Heart right ventricle (tissue), 16 donors: ENCODE results near the gene NAA20. TPM values are rescaled to one million over a fixed set of nuclear protein-coding genes. Genes with fewer than 3 reads are reported as not detected.

Experiments
- ATAC-seq, 8 donors: fragments of 200-7000 bp; cut with Tn5 transposase; one replicate each; pipeline ENCODE4 v1.9.1; 2020; ENCODE audit warnings: mild to moderate bottlenecking in 8 of 8, moderate library complexity in 8 of 8, moderate number of reproducible peaks in 1 of 8
- DNase-seq, 2 donors: peaks; one replicate each; pipeline ENCODE4 v3.0.0-alpha.2; 2020
- H3K27ac ChIP-seq, 10 donors: fragments of 200-600 bp; sonication (generic) in 2 of 10; one replicate each; pipeline versions ENCODE4 v1.5.0 to v1.8.0; 2020 to 2022; ENCODE audit warnings: mild to moderate bottlenecking in 3 of 10
- H3K27me3 ChIP-seq, 7 donors: fragments of 200-600 bp; one replicate each; pipeline ENCODE4 v1.8.0; 2021 to 2022; ENCODE audit warnings: mild to moderate bottlenecking in 2 of 7
- H3K36me3 ChIP-seq, 9 donors: fragments of 200-600 bp; sonication (generic) in 1 of 9; one replicate each; pipeline versions ENCODE4 v1.5.0 to v1.8.0; 2020 to 2022; ENCODE audit warnings: mild to moderate bottlenecking in 2 of 9
- H3K4me1 ChIP-seq, 9 donors: fragments of 200-600 bp; sonication (generic) in 1 of 9; one replicate each; pipeline versions ENCODE4 v1.5.0 to v1.8.0; 2020 to 2022; ENCODE audit warnings: mild to moderate bottlenecking in 4 of 9
- H3K4me3 ChIP-seq, 10 donors: fragments of 200-600 bp; sonication (generic) in 2 of 10; one replicate each; pipeline versions ENCODE4 v1.5.0 to v1.8.0; 2020 to 2022; ENCODE audit warnings: mild to moderate bottlenecking in 7 of 10, moderate library complexity in 2 of 10
- H3K9me3 ChIP-seq, 11 donors: fragments of 200-600 bp in 10 of 11; sonication (generic) in 2 of 11; one replicate each; pipeline versions ENCODE4 v1.5.0 to v1.8.0; 2013 to 2022; ENCODE audit warnings: mild to moderate bottlenecking in 2 of 11, control low read depth in 1 of 11, moderate library complexity in 1 of 11
- WGBS, 2 donors: extraction: QIAGEN DNeasy Blood & Tissue Kit; methylation state at CpG; one replicate each; pipeline ENCODE4 v1.1.7; 2013; ENCODE audit warnings: inconsistent platforms in 1 of 2; 5-methylcytosine and 5-hydroxymethylcytosine counted together
- intact Hi-C, 10 donors: fragments of 100-400 bp; cut with DNase I; formaldehyde crosslinking; loops; one replicate each; pipeline versions ENCODE4 v1.11.1 to v1.14.2; 2022
- polyA plus RNA-seq, 2 donors: library from polyadenylated mRNA; stranded (reverse); fragments of 200-250 nt; gene quantifications; one replicate each; pipeline ENCODE4 v1.2.3, GENCODE V29; 2013
- total RNA-seq, 10 donors: library from RNA; stranded (reverse); fragmentation: NEBNext Ultra II Directional in 3 of 10; extraction: Animal tissue kit (Norgen Biotek cat#: 25700) in 3 of 10; gene quantifications; one replicate each; pipeline versions ENCODE4 v1.2.1 to v1.2.4, GENCODE V29; 2021 to 2023
- TF ChIP-seq, protein P1 (sequence below), 9 donors: fragments of 200-600 bp; sonication (generic) in 2 of 9; IDR thresholded peaks; one replicate each; pipeline versions ENCODE4 v1.5.0 to v1.8.0; 2021 to 2022; ENCODE audit warnings: antibody characterized with exemption in 9 of 9, mild to moderate bottlenecking in 5 of 9, moderate library complexity in 1 of 9
- donor health status: Arrhythmogenic right ventricular cardiomyopathy.
- donor health status: ischemic (EF 13 %, LVEDD 7.1; RV severe dilation, severe dysfunction).
- donor health status: healthy with polysubstance abuse.
- donor health status: DM: no; HTN: yes; CAD: no.
- donor health status: DM: no; HTN: no; CAD: no.
- donor health status: ischemic (EF 25% LVEDD 6.9; RV normal size, moderate dysfunction).
- donor health status: ischemic (EF 25% LVEDD 5.7; RV mildly dilated, moderate dysfunction).
- donor health status: healthy.
- donor health status: DM: yes; HTN: yes; CAD: no.
- donor health status: Ischemic cardiomyopathy.
- donor health status: ischemic (EF 35%, LVEDD 5.7; RV mildly dilated, moderate dysfunction).
- donor health status: nonischemic (EF 11% LVEDD 7.7; RV severe dilation, severe dysfunction).
- donor health status: DM: yes; HTN: yes; CAD: no.
- donor health status: PGD.
- donor health status: ischemic (EF 29% LVEDD 5.4; RV normal size, mild dysfunction).
- donor health status: nonischemic (EF 23%, LVEDD 6.1; RV moderate dilation, normal function).

The NAA20 gene
- total and polyA plus RNA-seq, 12 donors, result 53.7 to 98.1 (median 64.5) TPM

- peaks cover 2 to 64% (median 29%) of the 10 kb centered on the region in 9 donors for H3K4me1 ChIP-seq
- intact Hi-C loops, result no loop called here
Measured at GRCh38 chr20:20020908-20021307, 3.7 kb downstream of the NAA20 start.

GRCh38 chr20:20021835-20022234 is 4.7 kb downstream of the NAA20 start:
- DNase-seq (no peak), ATAC-seq (no peak)
- WGBS, 2 donors, result 78 to 80% methylated on average over 7 of the region's 7 CpGs
- intact Hi-C loops, result no loop called here
- TF ChIP-seq, protein P1, sequence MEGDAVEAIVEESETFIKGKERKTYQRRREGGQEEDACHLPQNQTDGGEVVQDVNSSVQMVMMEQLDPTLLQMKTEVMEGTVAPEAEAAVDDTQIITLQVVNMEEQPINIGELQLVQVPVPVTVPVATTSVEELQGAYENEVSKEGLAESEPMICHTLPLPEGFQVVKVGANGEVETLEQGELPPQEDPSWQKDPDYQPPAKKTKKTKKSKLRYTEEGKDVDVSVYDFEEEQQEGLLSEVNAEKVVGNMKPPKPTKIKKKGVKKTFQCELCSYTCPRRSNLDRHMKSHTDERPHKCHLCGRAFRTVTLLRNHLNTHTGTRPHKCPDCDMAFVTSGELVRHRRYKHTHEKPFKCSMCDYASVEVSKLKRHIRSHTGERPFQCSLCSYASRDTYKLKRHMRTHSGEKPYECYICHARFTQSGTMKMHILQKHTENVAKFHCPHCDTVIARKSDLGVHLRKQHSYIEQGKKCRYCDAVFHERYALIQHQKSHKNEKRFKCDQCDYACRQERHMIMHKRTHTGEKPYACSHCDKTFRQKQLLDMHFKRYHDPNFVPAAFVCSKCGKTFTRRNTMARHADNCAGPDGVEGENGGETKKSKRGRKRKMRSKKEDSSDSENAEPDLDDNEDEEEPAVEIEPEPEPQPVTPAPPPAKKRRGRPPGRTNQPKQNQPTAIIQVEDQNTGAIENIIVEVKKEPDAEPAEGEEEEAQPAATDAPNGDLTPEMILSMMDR (IDR thresholded peaks at IDR 0.05), result no peak
- peak overlapping the region in 1 of 10 donors; percentile 32 for H3K27ac ChIP-seq
- peaks cover 2 to 58% (median 26%) of the 10 kb centered on the region in 9 donors for H3K4me1 ChIP-seq
- H3K27me3 ChIP-seq, result no peaks in the 10 kb centered on the region
- H3K9me3 ChIP-seq, result no peaks in the 10 kb centered on the region
- H3K4me3 ChIP-seq, result no peak overlapping the region
- peaks cover 0 to 64% (median 0%) of the 10 kb centered on the region in 9 donors for H3K36me3 ChIP-seq

More at GRCh38 chr20:20020908-20021307, 3.7 kb downstream of the NAA20 start:
- TF ChIP-seq, protein P1 (IDR thresholded peaks at IDR 0.05), result no peak
- no peaks in the 10 kb centered on the region for H3K27me3 ChIP-seq
- 76% methylated on average over 11 of the region's 11 CpGs for WGBS, 2 donors
- no peak for ATAC-seq
- H3K27ac ChIP-seq, result no peak overlapping the region
- no peak overlapping the region for H3K4me3 ChIP-seq
- H3K9me3 ChIP-seq, result no peaks in the 10 kb centered on the region
- peaks cover 0 to 55% (median 0%) of the 10 kb centered on the region in 9 donors for H3K36me3 ChIP-seq
- no peak for DNase-seq

- Histone ChIP-seq H3K36me3 (peaks cover 0 to 70% (median 4%) of the 10 kb centered on the region in 9 donors), H3K27ac (peak overlapping the region in 1 of 10 donors; percentile 32), H3K9me3 (no peaks in the 10 kb centered on the region), H3K27me3 (no peaks in the 10 kb centered on the region), H3K4me3 (no peak overlapping the region), H3K4me1 (peaks cover 2 to 57% (median 25%) of the 10 kb centered on the region in 9 donors)
- TF ChIP-seq, protein P1 (IDR thresholded peaks at IDR 0.05), result no peak
- DNase-seq (no peak), ATAC-seq (no peak)
- intact Hi-C loops, result no loop called here
Measured at GRCh38 chr20:20022498-20022897, 5.3 kb downstream of the NAA20 start.

DNA sequence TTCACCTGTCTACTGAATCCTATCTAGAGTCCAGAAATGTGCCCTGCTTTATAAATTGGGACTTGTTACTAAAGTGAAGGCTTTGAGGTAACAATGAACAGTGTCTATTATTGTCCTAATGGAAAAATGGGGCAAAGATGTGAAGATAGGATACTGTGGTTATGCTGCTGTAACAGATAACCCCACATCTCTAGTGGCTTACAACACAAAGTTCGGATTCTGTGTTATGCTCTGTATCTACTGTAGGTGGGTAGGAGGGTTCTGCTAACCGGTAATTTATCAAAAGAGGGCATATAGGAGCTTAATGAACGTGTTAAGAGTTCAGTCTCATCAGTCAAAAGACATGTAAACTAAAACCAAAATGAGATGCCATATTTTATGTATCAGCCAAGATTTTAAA is 6.2 kb downstream of the NAA20 start:
- WGBS, 2 donors, result 92 to 94% methylated on average over 3 of the region's 3 CpGs
- no peak overlapping the region for H3K27ac ChIP-seq
- no peak overlapping the region for H3K4me3 ChIP-seq
- intact Hi-C loops, result no loop called here
- peaks cover 0 to 78% (median 13%) of the 10 kb centered on the region in 9 donors for H3K36me3 ChIP-seq
- no peaks in the 10 kb centered on the region for H3K27me3 ChIP-seq
- ATAC-seq (no peak), DNase-seq (no peak)
- no peaks in the 10 kb centered on the region for H3K9me3 ChIP-seq
- TF ChIP-seq, protein P1 (IDR thresholded peaks at IDR 0.05), result no peak
- peaks cover 2 to 48% (median 17%) of the 10 kb centered on the region in 9 donors for H3K4me1 ChIP-seq
